Measurements from ENCODE around the gene ZNF85.

The ZNF85 gene

DNA sequence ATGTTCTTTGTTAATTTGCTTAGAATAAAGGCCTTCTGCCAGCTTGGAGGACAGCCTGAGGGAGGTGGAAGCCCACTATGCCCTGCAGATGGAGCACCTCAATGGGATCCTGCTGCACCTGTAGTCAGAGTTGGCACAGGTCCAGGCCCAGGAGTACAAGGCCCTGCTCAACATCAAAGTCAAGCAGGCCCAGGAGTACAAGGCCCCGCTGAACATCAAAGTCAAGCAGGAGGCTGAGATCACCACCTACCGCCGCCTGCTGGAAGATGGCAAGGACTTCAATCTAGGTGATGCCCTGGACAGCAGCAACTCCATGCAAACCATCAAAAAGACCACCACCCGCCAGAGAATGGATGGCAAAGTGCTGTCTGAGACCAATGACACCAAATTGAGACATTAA is 41.7 kb downstream of the ZNF85 start:
- DNase-seq (ENCODE audit: low read depth in 1 of 2, low spot score in 1 of 2): no peak
- no peaks in the 10 kb centered on the region for H3K27me3 ChIP-seq (ENCODE audit: insufficient read depth, poor library complexity, severe bottlenecking)
- H3K27ac ChIP-seq (replicated peaks): no peak overlapping the region
- no peak overlapping the region for H3K4me3 ChIP-seq (replicated peaks; ENCODE audit: insufficient read depth, low read length)
- TF ChIP-seq, protein P1, sequence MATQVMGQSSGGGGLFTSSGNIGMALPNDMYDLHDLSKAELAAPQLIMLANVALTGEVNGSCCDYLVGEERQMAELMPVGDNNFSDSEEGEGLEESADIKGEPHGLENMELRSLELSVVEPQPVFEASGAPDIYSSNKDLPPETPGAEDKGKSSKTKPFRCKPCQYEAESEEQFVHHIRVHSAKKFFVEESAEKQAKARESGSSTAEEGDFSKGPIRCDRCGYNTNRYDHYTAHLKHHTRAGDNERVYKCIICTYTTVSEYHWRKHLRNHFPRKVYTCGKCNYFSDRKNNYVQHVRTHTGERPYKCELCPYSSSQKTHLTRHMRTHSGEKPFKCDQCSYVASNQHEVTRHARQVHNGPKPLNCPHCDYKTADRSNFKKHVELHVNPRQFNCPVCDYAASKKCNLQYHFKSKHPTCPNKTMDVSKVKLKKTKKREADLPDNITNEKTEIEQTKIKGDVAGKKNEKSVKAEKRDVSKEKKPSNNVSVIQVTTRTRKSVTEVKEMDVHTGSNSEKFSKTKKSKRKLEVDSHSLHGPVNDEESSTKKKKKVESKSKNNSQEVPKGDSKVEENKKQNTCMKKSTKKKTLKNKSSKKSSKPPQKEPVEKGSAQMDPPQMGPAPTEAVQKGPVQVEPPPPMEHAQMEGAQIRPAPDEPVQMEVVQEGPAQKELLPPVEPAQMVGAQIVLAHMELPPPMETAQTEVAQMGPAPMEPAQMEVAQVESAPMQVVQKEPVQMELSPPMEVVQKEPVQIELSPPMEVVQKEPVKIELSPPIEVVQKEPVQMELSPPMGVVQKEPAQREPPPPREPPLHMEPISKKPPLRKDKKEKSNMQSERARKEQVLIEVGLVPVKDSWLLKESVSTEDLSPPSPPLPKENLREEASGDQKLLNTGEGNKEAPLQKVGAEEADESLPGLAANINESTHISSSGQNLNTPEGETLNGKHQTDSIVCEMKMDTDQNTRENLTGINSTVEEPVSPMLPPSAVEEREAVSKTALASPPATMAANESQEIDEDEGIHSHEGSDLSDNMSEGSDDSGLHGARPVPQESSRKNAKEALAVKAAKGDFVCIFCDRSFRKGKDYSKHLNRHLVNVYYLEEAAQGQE (IDR thresholded peaks at IDR 0.05; ENCODE audit: insufficient replicate concordance, low read depth): no peak
- TF ChIP-seq CTCF (IDR thresholded peaks at IDR 0.05; ENCODE audit: insufficient read depth, low read length) (no peak), POLR2AphosphoS5 (IDR thresholded peaks at IDR 0.05; ENCODE audit: low read depth) (no peak), GABPA (IDR thresholded peaks at IDR 0.05; ENCODE audit: low read depth) (no peak)

- Histone ChIP-seq H3K27ac (replicated peaks) (no peak overlapping the region), H3K4me3 (replicated peaks; ENCODE audit: insufficient read depth, low read length) (no peak overlapping the region), H3K27me3 (ENCODE audit: insufficient read depth, poor library complexity, severe bottlenecking) (no peaks in the 10 kb centered on the region)
- TF ChIP-seq POLR2AphosphoS5 (IDR thresholded peaks at IDR 0.05; ENCODE audit: low read depth) (no peak), GABPA (IDR thresholded peaks at IDR 0.05; ENCODE audit: low read depth) (no peak), CTCF (IDR thresholded peaks at IDR 0.05; ENCODE audit: insufficient read depth, low read length) (no peak), SPI1 (IDR thresholded peaks at IDR 0.05; ENCODE audit: borderline replicate concordance, low read depth) (no peak)
- TF ChIP-seq, protein P1 (IDR thresholded peaks at IDR 0.05; ENCODE audit: insufficient replicate concordance, low read depth): no peak
- no peak for DNase-seq (ENCODE audit: low read depth in 1 of 2, low spot score in 1 of 2)
These were observed 45.0 kb downstream of the ZNF85 start for GRCh38 chr19:20968092-20968491.

GRCh38 chr19:20969498-20969897 is 46.4 kb downstream of the ZNF85 start:
- DNase-seq (ENCODE audit: low read depth in 1 of 2, low spot score in 1 of 2): no peak
- no peak overlapping the region for H3K4me3 ChIP-seq (replicated peaks; ENCODE audit: insufficient read depth, low read length)
- no peak overlapping the region for H3K27ac ChIP-seq (replicated peaks)
- TF ChIP-seq SPI1 (IDR thresholded peaks at IDR 0.05; ENCODE audit: borderline replicate concordance, low read depth) (no peak), POLR2AphosphoS5 (IDR thresholded peaks at IDR 0.05; ENCODE audit: low read depth) (no peak), GABPA (IDR thresholded peaks at IDR 0.05; ENCODE audit: low read depth) (no peak), CTCF (IDR thresholded peaks at IDR 0.05; ENCODE audit: insufficient read depth, low read length) (no peak)
- TF ChIP-seq, protein P1 (IDR thresholded peaks at IDR 0.05; ENCODE audit: insufficient replicate concordance, low read depth): no peak
- H3K27me3 ChIP-seq (ENCODE audit: insufficient read depth, poor library complexity, severe bottlenecking): no peaks in the 10 kb centered on the region

All from HL-60 (cell line).